ENCODE measurements around the gene LRRC75A.
"Not testable (repeated sequence)": the region's sequence is repeated elsewhere in the genome, so short reads cannot be mapped to it uniquely, and the experiment has no call there.

The LRRC75A gene

DNA sequence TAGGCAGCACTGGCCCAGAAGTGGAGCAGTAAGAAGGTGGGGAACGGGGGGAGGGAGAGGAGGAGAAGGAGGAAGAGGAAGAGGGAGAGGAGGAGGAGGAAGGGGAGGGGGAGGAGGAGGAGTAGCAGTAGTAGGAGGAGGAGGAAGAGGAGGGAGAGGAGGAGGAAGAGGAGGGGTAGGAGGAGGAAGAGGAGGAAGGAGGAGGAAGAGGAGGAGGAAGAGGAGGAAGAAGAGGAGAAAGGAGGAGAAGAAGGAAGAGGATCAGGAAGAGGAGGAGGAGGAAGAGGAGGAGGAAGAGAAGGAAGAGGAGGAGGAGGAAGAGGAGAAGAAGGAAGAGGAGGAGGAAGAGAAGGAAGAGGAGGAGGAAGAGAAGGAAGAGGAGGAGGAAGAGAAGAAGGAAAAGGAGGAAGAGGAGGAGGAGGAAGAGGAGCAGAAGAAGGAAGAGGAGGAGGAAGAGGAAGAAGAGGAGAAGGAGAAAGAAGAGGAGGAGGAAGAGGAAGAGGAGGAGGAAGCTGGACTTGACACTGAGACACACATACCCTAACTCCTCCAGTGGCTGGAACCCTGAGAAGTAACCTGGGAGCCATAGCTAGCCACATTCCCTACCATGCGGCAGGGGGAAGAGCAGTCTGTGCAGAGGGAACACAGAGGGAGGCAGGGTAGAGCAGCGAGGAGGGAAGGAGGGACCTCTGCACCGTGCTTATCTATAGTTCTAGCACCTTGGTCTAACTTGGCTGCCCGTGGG, 35.8 kb downstream of the LRRC75A start:
- no peak for DNase-seq (ENCODE audit: low read depth in 1 of 2, low spot score in 1 of 2)
- TF ChIP-seq POLR2AphosphoS5 (IDR thresholded peaks at IDR 0.05; ENCODE audit: low read depth) (no peak), SPI1 (IDR thresholded peaks at IDR 0.05; ENCODE audit: borderline replicate concordance, low read depth) (no peak), GABPA (IDR thresholded peaks at IDR 0.05; ENCODE audit: low read depth) (no peak)
- TF ChIP-seq, protein P1, sequence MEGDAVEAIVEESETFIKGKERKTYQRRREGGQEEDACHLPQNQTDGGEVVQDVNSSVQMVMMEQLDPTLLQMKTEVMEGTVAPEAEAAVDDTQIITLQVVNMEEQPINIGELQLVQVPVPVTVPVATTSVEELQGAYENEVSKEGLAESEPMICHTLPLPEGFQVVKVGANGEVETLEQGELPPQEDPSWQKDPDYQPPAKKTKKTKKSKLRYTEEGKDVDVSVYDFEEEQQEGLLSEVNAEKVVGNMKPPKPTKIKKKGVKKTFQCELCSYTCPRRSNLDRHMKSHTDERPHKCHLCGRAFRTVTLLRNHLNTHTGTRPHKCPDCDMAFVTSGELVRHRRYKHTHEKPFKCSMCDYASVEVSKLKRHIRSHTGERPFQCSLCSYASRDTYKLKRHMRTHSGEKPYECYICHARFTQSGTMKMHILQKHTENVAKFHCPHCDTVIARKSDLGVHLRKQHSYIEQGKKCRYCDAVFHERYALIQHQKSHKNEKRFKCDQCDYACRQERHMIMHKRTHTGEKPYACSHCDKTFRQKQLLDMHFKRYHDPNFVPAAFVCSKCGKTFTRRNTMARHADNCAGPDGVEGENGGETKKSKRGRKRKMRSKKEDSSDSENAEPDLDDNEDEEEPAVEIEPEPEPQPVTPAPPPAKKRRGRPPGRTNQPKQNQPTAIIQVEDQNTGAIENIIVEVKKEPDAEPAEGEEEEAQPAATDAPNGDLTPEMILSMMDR (IDR thresholded peaks at IDR 0.05; ENCODE audit: insufficient read depth, low read length) = no peak
- TF ChIP-seq, protein P2, sequence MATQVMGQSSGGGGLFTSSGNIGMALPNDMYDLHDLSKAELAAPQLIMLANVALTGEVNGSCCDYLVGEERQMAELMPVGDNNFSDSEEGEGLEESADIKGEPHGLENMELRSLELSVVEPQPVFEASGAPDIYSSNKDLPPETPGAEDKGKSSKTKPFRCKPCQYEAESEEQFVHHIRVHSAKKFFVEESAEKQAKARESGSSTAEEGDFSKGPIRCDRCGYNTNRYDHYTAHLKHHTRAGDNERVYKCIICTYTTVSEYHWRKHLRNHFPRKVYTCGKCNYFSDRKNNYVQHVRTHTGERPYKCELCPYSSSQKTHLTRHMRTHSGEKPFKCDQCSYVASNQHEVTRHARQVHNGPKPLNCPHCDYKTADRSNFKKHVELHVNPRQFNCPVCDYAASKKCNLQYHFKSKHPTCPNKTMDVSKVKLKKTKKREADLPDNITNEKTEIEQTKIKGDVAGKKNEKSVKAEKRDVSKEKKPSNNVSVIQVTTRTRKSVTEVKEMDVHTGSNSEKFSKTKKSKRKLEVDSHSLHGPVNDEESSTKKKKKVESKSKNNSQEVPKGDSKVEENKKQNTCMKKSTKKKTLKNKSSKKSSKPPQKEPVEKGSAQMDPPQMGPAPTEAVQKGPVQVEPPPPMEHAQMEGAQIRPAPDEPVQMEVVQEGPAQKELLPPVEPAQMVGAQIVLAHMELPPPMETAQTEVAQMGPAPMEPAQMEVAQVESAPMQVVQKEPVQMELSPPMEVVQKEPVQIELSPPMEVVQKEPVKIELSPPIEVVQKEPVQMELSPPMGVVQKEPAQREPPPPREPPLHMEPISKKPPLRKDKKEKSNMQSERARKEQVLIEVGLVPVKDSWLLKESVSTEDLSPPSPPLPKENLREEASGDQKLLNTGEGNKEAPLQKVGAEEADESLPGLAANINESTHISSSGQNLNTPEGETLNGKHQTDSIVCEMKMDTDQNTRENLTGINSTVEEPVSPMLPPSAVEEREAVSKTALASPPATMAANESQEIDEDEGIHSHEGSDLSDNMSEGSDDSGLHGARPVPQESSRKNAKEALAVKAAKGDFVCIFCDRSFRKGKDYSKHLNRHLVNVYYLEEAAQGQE (IDR thresholded peaks at IDR 0.05; ENCODE audit: insufficient replicate concordance, low read depth) = no peak
- Histone ChIP-seq H3K27me3 (ENCODE audit: insufficient read depth, poor library complexity, severe bottlenecking) (no peaks in the 10 kb centered on the region), H3K4me3 (replicated peaks; ENCODE audit: insufficient read depth, low read length) (no peak overlapping the region), H3K27ac (replicated peaks) (no peak overlapping the region)

DNA sequence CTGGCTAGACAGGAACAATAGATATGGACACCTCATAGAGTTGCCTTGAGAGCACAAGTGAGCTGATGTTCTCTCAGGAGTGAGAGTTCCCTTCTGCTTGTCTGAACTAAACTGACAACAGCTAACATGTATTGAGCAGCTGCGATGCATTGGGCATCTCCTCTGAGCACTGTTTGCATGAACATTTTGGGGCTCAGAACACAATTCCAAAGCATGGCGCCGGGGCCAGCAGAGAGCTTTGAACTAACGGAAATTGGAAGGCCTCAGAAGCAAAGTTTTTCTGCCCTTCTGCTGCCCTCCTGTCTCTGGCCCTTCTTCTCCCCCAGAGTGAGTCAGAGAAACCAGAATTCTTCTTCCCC, 38.5 kb downstream of the LRRC75A start:
- no peak for TF ChIP-seq POLR2AphosphoS5 (IDR thresholded peaks at IDR 0.05; ENCODE audit: low read depth)
- TF ChIP-seq, protein P2 (IDR thresholded peaks at IDR 0.05; ENCODE audit: insufficient replicate concordance, low read depth) = no peak
- TF ChIP-seq GABPA (IDR thresholded peaks at IDR 0.05; ENCODE audit: low read depth) = no peak
- TF ChIP-seq SPI1 (IDR thresholded peaks at IDR 0.05; ENCODE audit: borderline replicate concordance, low read depth) = no peak
- TF ChIP-seq, protein P1 (IDR thresholded peaks at IDR 0.05; ENCODE audit: insufficient read depth, low read length) = no peak
- no peaks in the 10 kb centered on the region for H3K27me3 ChIP-seq (ENCODE audit: insufficient read depth, poor library complexity, severe bottlenecking)
- no peak for DNase-seq (ENCODE audit: low read depth in 1 of 2, low spot score in 1 of 2)
- no peak overlapping the region for H3K27ac ChIP-seq (replicated peaks)
- H3K4me3 ChIP-seq (replicated peaks; ENCODE audit: insufficient read depth, low read length) = no peak overlapping the region

DNA sequence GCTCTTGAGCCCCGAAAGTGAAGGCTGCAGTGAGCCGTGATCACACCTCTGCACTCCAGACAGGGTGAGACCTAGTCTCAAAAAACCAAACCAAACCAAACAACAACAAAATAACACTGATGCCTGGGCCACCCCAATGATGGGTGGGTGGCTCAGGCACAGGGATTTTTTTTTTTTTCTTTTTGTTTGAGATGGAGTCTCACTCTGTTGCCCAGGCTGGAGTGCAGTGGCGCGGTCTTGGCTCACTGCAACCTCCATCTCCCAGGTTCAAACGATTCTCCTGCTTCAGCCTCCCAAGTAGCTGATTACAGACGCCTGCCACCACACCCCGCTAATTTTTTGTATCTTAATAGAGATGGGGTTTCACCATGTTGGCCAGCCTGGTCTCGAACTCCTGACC, 39.7 kb downstream of the LRRC75A start:
- not testable (repeated sequence) for DNase-seq (ENCODE audit: low read depth in 1 of 2, low spot score in 1 of 2); H3K27ac ChIP-seq (replicated peaks); H3K27me3 ChIP-seq (ENCODE audit: insufficient read depth, poor library complexity, severe bottlenecking); H3K4me3 ChIP-seq (replicated peaks; ENCODE audit: insufficient read depth, low read length)

DNA sequence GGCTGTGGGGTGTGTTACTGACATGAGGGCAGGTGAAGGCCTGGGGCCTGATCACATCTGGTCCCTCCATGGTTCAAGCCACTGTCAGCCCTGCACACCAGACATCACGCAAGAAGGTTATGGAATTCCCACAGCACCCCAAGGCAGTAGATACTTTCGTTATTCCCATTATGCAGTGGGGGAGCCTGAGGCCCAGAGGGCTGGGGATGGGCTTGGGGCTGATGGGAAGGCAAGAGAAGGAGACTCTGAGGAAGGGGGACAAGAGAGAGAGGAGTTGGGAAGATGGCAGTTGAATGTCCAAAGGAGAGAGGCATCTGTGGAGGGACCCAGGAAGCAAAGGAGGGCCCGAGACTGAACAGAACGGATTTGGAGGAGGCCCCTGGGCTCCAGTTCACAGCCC, 42.0 kb downstream of the LRRC75A start:
- TF ChIP-seq, protein P1 (IDR thresholded peaks at IDR 0.05; ENCODE audit: insufficient read depth, low read length) = no peak
- TF ChIP-seq SPI1 (IDR thresholded peaks at IDR 0.05; ENCODE audit: borderline replicate concordance, low read depth) = no peak
- TF ChIP-seq POLR2AphosphoS5 (IDR thresholded peaks at IDR 0.05; ENCODE audit: low read depth) = no peak
- TF ChIP-seq, protein P2 (IDR thresholded peaks at IDR 0.05; ENCODE audit: insufficient replicate concordance, low read depth) = no peak
- no peak for TF ChIP-seq GABPA (IDR thresholded peaks at IDR 0.05; ENCODE audit: low read depth)
- DNase-seq (ENCODE audit: low read depth in 1 of 2, low spot score in 1 of 2) = no peak
- H3K27ac ChIP-seq (replicated peaks) = no peak overlapping the region

More for the DNA sequence above, 42.0 kb downstream of the LRRC75A start:
- H3K27me3 ChIP-seq (ENCODE audit: insufficient read depth, poor library complexity, severe bottlenecking) = no peaks in the 10 kb centered on the region
- no peak overlapping the region for H3K4me3 ChIP-seq (replicated peaks; ENCODE audit: insufficient read depth, low read length)
